Activated T-cell treated with anti-CD3 and anti-CD28 coated beads, Interleukin-2, amount 50 U/mL, for 24 hours (primary cell): Measurements from ENCODE around the gene SRPRB.
"Not testable (repeated sequence)": the region's sequence is repeated elsewhere in the genome, so short reads cannot be mapped to it uniquely, and the experiment has no call there.

Experiments used
- DNase-seq: peaks from one replicate; pipeline ENCODE4 v3.0.0-alpha.2; 2020
- H3K27ac Mint-ChIP-seq: 2 replicates; pipeline ENCODE4 v1.8.0; 2020; ENCODE audit warnings: mild to moderate bottlenecking, mixed read lengths
- H3K27me3 Mint-ChIP-seq: 2 replicates; pipeline ENCODE4 v1.8.0; 2020; ENCODE audit warnings: mixed read lengths
- H3K36me3 Mint-ChIP-seq: 2 replicates; pipeline ENCODE4 v1.8.0; 2020; ENCODE audit warnings: low read depth, mixed read lengths
- H3K4me1 Mint-ChIP-seq: 2 replicates; pipeline ENCODE4 v1.8.0; 2020; ENCODE audit warnings: low read depth, mixed read lengths
- H3K4me3 Mint-ChIP-seq: 2 replicates; pipeline ENCODE4 v1.8.0; 2020; ENCODE audit warnings: mild to moderate bottlenecking, moderate library complexity, mixed read lengths
- H3K9me3 Mint-ChIP-seq: 2 replicates; pipeline ENCODE4 v1.8.0; 2020; ENCODE audit warnings: mixed read lengths

Gene SRPRB

DNA sequence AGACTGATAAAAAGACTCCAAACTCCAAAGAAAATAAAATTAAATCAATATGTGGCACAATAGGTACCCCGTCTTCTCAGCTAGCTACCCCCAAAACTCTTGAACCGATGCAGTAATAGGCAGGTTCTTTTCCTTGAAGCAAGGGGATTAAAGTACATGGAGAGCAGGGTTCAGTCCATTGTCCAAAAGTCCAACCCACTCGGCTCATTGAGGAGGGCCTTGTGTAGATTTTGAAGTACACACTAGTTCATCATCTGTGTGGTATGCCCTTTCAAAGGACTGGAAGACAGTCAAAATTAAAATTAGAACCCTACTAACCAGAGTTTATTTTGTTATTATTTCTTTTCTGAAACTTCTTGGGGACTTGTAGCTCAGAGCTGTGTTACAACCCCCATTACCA is 36.1 kb upstream of the SRPRB start:
- Mint-ChIP-seq H3K9me3 (no peaks in the 10 kb centered on the region), H3K36me3 (no peaks in the 10 kb centered on the region), H3K4me1 (no peaks in the 10 kb centered on the region), H3K27ac (no peak overlapping the region), H3K27me3 (peaks cover 7% of the 10 kb centered on the region), H3K4me3 (no peak overlapping the region)
- no peak for DNase-seq

DNA sequence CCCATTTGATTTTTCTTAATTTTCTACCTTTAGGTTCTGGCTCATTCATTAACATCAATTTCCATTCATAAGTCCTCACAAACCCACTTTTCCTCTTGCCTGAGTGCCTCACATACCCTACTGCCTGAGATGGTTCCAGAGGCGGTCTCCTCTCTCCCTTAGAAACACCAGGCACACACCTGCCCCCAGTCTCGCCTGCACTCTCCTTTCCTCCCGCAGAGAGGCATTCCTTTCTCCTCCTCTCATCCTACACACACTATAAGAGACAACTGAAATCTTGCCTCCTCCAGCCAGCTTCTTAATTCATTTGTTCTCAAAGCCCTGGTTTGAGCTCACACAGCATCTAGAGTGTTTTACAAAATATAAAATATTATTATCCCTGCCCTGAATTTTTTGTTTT is 31.9 kb upstream of the SRPRB start:
- H3K4me1 Mint-ChIP-seq, result no peaks in the 10 kb centered on the region
- no peak overlapping the region for H3K4me3 Mint-ChIP-seq
- H3K27ac Mint-ChIP-seq, result no peak overlapping the region
- H3K9me3 Mint-ChIP-seq, result no peaks in the 10 kb centered on the region
- peaks cover 25% of the 10 kb centered on the region for H3K27me3 Mint-ChIP-seq
- DNase-seq, result no peak
- no peaks in the 10 kb centered on the region for H3K36me3 Mint-ChIP-seq

DNA sequence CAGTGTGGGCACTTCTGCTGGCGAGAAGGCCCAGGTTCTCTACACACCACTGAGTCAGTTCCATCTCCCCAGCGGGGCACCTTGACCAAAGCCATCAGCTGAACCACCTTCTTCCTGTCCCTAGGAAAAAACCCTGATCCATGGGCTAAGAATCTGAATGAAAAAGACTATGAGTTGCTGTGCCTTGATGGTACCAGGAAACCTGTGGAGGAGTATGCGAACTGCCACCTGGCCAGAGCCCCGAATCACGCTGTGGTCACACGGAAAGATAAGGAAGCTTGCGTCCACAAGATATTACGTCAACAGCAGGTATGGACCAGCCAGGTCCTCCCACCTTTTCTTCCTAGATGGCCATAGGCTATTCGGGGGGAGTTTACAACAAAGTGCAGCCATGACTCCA is 30.3 kb upstream of the SRPRB start:
- Mint-ChIP-seq H3K4me3 (no peak overlapping the region), H3K36me3 (no peaks in the 10 kb centered on the region), H3K27me3 (peaks cover 38% of the 10 kb centered on the region), H3K27ac (no peak overlapping the region), H3K4me1 (no peaks in the 10 kb centered on the region), H3K9me3 (no peaks in the 10 kb centered on the region)
- no peak for DNase-seq

DNA sequence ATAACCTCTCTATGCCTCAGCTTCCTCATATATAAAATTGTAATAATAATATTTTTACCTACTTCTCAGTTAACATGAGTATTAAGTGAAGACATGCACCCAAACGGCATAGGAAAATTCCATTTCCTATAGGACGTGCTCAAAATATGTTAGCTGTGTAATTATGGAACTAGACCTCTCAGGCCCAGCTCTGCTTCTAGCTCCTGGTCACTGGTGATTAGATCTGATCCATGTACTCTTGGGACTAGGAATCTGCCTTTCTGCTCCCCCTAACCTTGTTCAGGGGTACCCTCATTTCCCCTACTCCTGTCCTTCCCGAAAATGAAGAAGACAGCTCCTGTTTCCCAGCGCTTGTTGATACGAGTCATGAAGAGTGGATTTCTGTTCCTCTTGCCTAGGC is 29.8 kb upstream of the SRPRB start:
- no peak overlapping the region for H3K4me3 Mint-ChIP-seq
- DNase-seq, result no peak
- no peak overlapping the region for H3K27ac Mint-ChIP-seq
- H3K4me1 Mint-ChIP-seq, result no peaks in the 10 kb centered on the region
- H3K27me3 Mint-ChIP-seq, result peaks cover 38% of the 10 kb centered on the region
- H3K9me3 Mint-ChIP-seq, result no peaks in the 10 kb centered on the region
- no peaks in the 10 kb centered on the region for H3K36me3 Mint-ChIP-seq

DNA sequence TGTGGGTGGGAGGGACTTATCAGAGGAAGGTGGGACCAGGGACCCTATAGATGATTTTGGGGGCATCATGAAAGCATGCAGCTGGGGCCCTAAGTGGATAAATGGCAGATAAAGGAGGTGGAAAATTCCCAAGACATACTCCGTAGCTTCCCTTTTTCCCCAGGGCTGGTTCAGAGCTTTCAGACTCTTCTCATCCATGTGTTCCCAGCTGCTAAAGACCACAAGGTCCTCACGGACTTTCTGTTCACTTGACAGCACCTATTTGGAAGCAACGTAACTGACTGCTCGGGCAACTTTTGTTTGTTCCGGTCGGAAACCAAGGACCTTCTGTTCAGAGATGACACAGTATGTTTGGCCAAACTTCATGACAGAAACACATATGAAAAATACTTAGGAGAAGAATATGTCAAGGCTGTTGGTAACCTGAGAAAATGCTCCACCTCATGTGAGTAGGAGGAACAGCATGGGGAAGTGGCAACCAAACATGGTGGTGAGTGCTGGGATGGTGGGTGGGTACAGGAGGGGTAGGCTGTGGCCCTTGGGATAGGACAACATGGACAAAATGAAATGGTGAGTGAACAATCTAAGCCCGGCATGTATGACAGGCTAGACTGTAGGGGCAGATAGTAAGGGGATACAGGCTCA is 28.7 kb upstream of the SRPRB start:
- no peaks in the 10 kb centered on the region for H3K4me1 Mint-ChIP-seq
- H3K9me3 Mint-ChIP-seq, result no peaks in the 10 kb centered on the region
- H3K27ac Mint-ChIP-seq, result no peak overlapping the region
- no peak for DNase-seq
- H3K4me3 Mint-ChIP-seq, result no peak overlapping the region
- H3K27me3 Mint-ChIP-seq, result peaks cover 35% of the 10 kb centered on the region
- no peaks in the 10 kb centered on the region for H3K36me3 Mint-ChIP-seq

DNA sequence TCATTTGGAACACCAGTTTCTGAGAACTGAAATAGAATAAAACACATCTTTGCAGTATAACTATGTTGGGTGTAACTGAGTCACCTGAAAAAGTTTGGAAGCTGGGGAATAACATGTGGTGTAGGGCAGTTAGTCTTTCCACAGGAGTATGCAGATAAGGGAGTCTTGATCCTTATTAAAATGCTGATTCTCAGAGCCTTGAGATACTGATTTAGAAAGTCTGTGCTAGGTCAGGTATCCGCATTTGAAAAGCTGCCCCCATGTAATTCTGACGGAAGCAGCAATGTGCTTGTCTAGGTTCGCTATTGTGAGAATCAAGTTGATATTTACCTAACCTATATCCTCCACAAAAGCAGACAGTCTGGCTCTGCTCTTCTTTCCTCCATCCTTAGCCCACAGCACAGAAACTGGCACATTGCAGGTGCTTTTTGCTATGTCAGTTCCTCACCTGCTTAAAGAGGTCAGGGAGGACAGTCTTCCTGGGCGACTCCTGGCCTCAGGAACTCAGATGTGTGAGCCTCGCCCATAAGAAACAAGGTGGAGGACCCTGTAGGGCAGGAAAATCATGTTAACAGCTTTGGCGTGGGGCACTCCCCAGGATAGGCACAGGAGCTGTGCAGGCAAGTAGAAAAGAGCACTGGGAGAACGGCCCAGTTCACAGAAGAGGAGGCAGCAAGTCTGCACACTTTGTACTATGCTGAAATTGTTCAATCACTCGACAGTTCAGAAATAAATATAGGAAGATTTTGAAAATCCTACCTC is 27.6 kb upstream of the SRPRB start:
- Mint-ChIP-seq H3K27me3 (peaks cover 39% of the 10 kb centered on the region), H3K4me1 (no peaks in the 10 kb centered on the region), H3K4me3 (no peak overlapping the region), H3K9me3 (no peaks in the 10 kb centered on the region), H3K36me3 (no peaks in the 10 kb centered on the region), H3K27ac (no peak overlapping the region)
- no peak for DNase-seq

DNA sequence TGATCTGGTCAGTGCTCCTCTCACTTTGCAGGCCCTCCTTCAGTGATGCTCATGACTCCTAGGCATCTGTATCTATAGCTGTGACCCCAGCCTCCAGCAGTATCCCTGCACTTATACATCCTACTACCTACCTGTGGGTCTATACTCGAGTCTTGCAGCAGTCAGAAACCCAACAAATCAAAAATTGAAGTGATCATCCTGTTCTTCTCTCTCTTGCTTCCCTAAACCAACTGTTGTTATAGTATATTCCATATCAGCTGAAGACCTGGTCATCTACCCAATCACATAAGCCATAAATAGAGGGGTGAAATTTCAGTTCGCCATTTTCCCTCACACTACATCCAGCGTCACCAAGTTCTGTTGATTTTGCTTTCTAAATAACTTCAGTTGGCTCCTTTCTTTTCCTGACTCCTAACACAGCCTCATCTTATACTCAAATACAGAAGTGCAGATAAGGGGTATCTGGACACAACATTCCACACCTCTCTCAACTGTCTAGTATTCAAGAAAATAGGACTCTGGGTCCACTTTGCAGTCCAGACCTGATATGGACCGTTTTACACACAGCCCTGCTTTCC is 25.9 kb upstream of the SRPRB start:
- Mint-ChIP-seq H3K9me3 (peaks cover 2% of the 10 kb centered on the region), H3K4me3 (no peak overlapping the region), H3K4me1 (no peaks in the 10 kb centered on the region), H3K27me3 (peaks cover 33% of the 10 kb centered on the region), H3K36me3 (no peaks in the 10 kb centered on the region), H3K27ac (no peak overlapping the region)
- no peak for DNase-seq

DNA sequence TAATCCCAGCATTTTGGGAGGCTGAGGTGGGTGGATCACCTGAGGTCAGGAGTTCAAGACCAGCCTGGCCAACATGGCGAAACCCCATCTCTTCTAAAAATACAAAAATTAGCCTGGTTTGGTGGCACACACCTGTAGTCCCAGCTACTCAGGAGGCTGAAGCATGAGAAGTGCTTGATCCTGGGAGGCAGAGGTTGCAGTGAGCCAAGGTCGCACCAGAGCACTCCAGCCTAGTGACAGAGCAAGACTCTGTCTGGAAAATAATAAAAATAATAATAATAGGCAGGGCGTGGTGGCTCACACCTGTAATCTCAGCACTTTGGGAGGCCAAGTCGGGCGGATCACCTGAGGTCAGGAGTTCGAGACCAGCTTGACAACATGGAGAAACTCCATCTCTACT is 24.9 kb upstream of the SRPRB start:
- H3K27ac Mint-ChIP-seq, result not testable (repeated sequence)

DNA sequence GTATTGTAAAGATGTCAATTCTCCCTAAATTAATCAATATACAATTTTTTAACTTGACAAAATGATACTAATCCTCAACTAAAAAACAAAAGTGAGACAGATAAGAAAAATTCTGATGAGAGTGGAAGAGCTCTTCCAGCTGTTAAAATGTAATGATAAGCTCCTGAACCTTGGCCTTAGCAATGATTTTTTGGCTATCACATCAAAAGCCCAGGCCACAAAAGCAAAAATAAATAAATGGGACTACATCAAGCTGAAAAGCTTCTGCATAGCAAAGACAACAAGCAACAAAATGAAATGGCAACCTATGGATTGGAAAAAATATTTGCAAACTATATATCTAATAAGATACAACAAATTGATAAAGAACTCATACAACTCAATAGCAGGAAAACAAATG is 24.0 kb upstream of the SRPRB start:
- Mint-ChIP-seq H3K36me3 (no peaks in the 10 kb centered on the region), H3K4me1 (no peaks in the 10 kb centered on the region), H3K4me3 (no peak overlapping the region), H3K9me3 (peaks cover 2% of the 10 kb centered on the region), H3K27me3 (peaks cover 23% of the 10 kb centered on the region), H3K27ac (no peak overlapping the region)
- DNase-seq, result no peak

More for the DNA sequence above, 24.9 kb upstream of the SRPRB start:
- not testable (repeated sequence) for H3K9me3 Mint-ChIP-seq, H3K4me1 Mint-ChIP-seq, DNase-seq, H3K4me3 Mint-ChIP-seq, H3K36me3 Mint-ChIP-seq
- peaks cover 26% of the 10 kb centered on the region for H3K27me3 Mint-ChIP-seq

DNA sequence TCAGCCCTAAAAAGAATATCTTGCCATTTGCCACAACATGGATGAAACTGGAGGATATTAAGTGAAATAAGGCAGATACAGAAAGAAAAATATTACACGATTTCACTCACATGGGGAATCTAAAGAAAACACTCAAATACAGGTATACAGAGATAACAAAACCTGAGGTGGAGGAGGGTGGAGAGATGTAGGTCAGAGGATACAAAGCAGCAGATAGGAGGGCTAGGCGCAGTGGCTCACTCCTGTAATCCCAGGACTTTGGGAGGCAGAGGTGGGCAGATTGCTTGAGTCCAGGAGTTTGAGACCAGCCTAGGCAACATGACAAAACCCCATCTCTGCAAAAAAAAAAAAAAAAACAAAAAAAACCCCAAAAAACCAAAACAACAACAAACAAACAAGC is 23.2 kb upstream of the SRPRB start:
- H3K9me3 Mint-ChIP-seq, result peaks cover 2% of the 10 kb centered on the region
- H3K4me1 Mint-ChIP-seq, result no peaks in the 10 kb centered on the region
- no peak for DNase-seq
- H3K4me3 Mint-ChIP-seq, result no peak overlapping the region
- no peak overlapping the region for H3K27ac Mint-ChIP-seq
- peaks cover 18% of the 10 kb centered on the region for H3K27me3 Mint-ChIP-seq
- no peaks in the 10 kb centered on the region for H3K36me3 Mint-ChIP-seq

DNA sequence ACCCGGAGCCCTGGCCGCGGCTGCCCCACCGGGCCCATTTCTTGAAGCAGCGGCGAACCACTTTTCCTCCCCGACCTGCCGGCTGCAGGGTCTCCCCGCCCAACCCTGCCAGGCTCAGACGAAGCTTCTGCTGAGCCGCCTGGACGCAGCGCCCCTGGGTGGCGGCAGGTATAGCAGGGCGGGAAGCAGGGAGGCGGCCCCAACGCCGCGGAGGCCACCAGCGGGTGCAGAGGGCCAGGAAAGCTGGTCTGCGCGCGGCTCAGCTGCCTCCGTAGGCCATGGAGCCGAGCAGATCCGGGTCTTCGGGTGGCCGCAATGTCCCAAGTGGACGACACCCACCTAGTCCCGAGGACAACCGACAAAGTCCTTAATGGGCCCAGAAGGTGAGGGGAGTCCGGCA is 21.9 kb upstream of the SRPRB start:
- no peak overlapping the region for H3K27ac Mint-ChIP-seq
- H3K36me3 Mint-ChIP-seq, result no peaks in the 10 kb centered on the region
- H3K27me3 Mint-ChIP-seq, result peaks cover 17% of the 10 kb centered on the region
- H3K4me1 Mint-ChIP-seq, result no peaks in the 10 kb centered on the region
- peaks cover 2% of the 10 kb centered on the region for H3K9me3 Mint-ChIP-seq
- no peak for DNase-seq
- H3K4me3 Mint-ChIP-seq, result no peak overlapping the region

DNA sequence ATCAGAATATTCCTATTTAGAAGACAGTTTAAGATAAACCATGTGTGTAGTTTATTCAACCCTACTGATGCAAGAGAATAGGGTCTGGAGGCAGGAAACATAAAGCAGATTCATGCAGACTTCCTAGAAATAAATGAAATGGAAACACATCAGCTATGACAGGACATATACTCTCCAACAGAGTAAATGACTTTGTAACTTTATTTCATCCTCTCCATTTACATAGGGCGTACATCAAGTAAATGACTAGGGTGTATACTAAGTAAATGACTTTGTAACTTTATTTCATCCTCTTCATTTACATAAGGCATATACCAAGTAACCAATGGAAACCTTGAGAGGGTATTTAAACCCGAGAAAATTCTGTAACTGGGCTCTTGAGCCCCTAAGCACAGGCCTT is 17.6 kb upstream of the SRPRB start:
- peaks cover 13% of the 10 kb centered on the region for H3K9me3 Mint-ChIP-seq
- no peaks in the 10 kb centered on the region for H3K36me3 Mint-ChIP-seq
- no peak overlapping the region for H3K27ac Mint-ChIP-seq
- H3K4me3 Mint-ChIP-seq, result no peak overlapping the region
- no peaks in the 10 kb centered on the region for H3K4me1 Mint-ChIP-seq
- DNase-seq, result no peak
- no peaks in the 10 kb centered on the region for H3K27me3 Mint-ChIP-seq

DNA sequence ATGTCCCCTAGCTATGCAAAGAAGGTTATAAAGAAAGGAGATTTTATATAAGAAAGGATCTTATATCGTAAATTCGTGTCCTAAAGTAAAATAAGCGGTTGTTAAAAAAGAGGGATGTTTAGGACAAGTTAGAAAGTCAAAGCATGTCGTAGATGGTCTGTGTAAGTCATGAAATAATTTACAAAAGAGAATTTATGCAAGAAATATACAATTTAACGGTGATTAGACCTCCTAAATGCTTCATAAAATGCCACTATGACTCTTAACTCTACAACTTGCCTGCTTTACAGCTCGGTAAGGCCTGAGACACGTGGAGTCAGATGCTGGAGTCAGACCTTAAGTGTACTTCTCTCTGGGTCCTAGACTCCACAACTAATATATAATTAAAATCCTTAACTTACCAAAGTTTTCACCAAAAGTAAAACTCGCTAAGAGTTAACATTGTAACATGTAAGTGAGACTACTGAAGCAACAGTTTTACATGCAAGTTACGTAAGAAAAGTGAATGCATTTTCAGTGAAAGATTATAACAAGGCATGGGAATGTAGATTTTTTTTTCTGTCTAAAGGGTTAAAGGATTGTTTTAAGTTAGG is 13.3 kb upstream of the SRPRB start:
- Mint-ChIP-seq H3K4me3 (no peak overlapping the region), H3K27me3 (peaks cover 7% of the 10 kb centered on the region), H3K27ac (no peak overlapping the region), H3K9me3 (peaks cover 12% of the 10 kb centered on the region), H3K4me1 (no peaks in the 10 kb centered on the region), H3K36me3 (no peaks in the 10 kb centered on the region)
- DNase-seq, result no peak

DNA sequence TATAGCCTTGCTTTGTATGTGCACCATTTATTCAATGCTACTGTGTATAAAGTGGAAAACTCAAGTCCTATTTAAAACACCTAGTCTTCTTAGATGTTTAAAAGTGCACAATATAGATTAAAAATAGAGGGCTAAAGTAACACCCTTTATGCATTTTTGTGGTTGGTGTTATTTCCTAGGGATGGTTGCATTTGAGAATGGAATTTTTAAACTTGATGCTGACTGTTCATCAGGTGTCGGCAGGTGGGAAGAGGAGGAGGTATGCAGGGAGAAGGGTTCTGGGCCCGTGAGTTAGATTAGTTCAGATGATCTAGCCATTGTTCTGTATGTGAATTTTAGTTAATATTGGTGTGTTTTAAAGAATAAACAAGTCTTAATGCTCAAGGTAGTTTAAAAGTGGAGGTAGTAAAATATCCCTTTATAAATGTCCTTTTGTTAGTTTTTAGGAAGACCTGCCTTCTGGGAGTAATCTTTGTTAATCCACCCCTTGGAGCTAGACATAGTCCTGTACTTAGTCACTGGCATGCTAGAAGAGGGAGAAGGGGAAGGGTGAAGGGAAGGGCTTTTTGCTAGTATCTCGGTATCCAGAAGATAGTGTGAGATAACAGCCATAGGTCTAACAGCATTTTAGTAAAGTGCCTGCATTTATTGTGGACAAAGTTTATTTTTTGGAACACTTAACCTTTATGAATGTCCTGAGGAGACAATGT is 8.1 kb upstream of the SRPRB start:
- no peak overlapping the region for H3K4me3 Mint-ChIP-seq
- DNase-seq, result no peak
- peaks cover 5% of the 10 kb centered on the region for H3K9me3 Mint-ChIP-seq
- no peaks in the 10 kb centered on the region for H3K4me1 Mint-ChIP-seq
- no peak overlapping the region for H3K27ac Mint-ChIP-seq
- H3K27me3 Mint-ChIP-seq, result peaks cover 25% of the 10 kb centered on the region
- no peaks in the 10 kb centered on the region for H3K36me3 Mint-ChIP-seq
